Activated naive CD8-positive, alpha-beta T cell treated with anti-CD3 and anti-CD28 coated beads for 36 hours (primary cell): Measurements from ENCODE around the gene HOOK2. TPM values are rescaled to one million over a fixed set of nuclear protein-coding genes. Genes with fewer than 3 reads are reported as not detected.

Experiments
- DNase-seq: peaks from one replicate; pipeline ENCODE4 v3.0.0; 2021
- H3K27ac Mint-ChIP-seq: one replicate; pipeline ENCODE4 v1.8.0; 2022; ENCODE audit warnings: mild to moderate bottlenecking, moderate library complexity, mixed read lengths
- H3K27me3 Mint-ChIP-seq: one replicate; pipeline ENCODE4 v1.8.0; 2022; ENCODE audit warnings: mild to moderate bottlenecking, mixed read lengths
- H3K36me3 Mint-ChIP-seq: one replicate; pipeline ENCODE4 v1.8.0; 2021; ENCODE audit warnings: mild to moderate bottlenecking, mixed read lengths
- H3K4me1 Mint-ChIP-seq: one replicate; pipeline ENCODE4 v1.8.0; 2021; ENCODE audit warnings: mixed read lengths
- H3K4me3 Mint-ChIP-seq: one replicate; pipeline ENCODE4 v1.8.0; 2022; ENCODE audit warnings: mild to moderate bottlenecking, moderate library complexity, mixed read lengths
- H3K9me3 Mint-ChIP-seq: one replicate; pipeline ENCODE4 v1.8.0; 2022; ENCODE audit warnings: mixed read lengths
- total RNA-seq, 2 experiments: library from RNA; stranded (reverse); gene quantifications; one replicate each; pipeline ENCODE4 v1.2.3, GENCODE V29; 2021

The HOOK2 gene
- total RNA-seq, 2 experiments from 2014 or later: 13.0 to 13.8 TPM

DNA sequence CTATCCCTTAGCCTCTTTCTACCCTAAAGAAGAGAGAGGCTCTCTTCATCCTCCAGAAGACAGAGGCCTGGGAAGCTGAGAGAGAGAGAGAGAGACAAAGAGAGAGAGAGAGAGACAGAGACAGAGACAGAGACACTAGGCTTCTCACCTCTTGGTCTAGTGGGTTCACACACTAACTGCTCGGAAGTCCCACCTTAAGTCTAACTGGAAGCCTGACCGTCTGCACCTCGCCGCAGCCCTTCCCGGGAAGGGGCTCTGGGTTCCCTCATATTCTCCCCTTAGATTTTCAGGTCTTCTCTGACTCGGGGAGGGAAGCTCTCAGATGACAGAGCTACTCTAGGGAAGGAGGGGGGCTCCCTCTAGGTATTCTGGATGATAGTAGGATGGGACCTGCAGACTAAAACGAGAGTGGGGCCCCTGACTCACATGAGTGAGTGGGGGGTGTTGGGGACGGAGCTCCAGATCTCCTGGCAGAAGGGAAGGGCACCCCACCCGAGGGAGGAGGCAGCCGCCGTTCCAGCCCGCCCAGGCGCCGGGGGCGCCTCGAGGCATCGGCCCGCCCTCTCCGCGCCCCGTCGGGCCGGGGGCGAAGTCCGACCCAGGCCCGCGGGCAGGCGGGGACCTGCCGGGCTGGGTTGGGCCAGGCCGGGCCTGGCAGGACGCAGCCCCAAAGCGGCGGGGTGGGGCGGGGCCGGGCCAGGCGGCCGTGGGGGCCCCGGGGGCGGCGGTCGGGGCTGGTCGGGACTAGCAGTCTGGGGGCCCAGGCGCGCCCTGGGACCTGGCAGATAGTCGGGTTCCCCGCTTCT, 13.9 kb upstream of the HOOK2 start:
- no peaks in the 10 kb centered on the region for H3K27me3 Mint-ChIP-seq
- H3K36me3 Mint-ChIP-seq: peaks cover 16% of the 10 kb centered on the region
- DNase-seq: no peak
- H3K4me3 Mint-ChIP-seq: peak overlapping the region; percentile 85
- peak overlapping the region; percentile 93 for H3K27ac Mint-ChIP-seq
- no peaks in the 10 kb centered on the region for H3K9me3 Mint-ChIP-seq
- H3K4me1 Mint-ChIP-seq: peaks cover 29% of the 10 kb centered on the region

DNA sequence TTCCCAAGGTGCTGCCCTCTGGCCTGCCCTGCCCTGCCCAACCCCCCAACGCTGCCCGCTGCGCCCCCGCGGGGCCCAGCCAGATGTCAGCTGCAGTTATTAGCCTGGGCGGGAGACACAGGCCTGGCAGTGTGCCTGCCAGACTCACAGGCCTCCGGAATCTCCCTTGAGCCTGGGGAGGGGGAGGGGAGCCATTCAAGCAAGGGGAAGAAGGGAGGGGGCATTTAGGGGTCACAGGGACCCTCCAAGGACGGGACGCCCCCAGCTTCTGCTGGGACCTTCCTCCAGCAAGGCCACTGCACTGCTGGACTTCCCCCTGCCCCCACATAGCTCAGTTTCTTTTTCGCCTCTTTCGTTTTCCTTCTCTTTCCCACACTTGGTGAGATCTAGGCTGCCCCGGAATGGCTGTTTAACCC, 13.3 kb upstream of the HOOK2 start:
- H3K27ac Mint-ChIP-seq: peak overlapping the region; percentile 93
- peaks cover 25% of the 10 kb centered on the region for H3K4me1 Mint-ChIP-seq
- peak; percentile 52 for DNase-seq
- no peaks in the 10 kb centered on the region for H3K27me3 Mint-ChIP-seq
- peaks cover 13% of the 10 kb centered on the region for H3K36me3 Mint-ChIP-seq
- H3K9me3 Mint-ChIP-seq: no peaks in the 10 kb centered on the region
- H3K4me3 Mint-ChIP-seq: peak overlapping the region; percentile 85

- no peak for DNase-seq
- Mint-ChIP-seq H3K27ac (peak overlapping the region; percentile 93), H3K4me3 (peak overlapping the region; percentile 41), H3K9me3 (no peaks in the 10 kb centered on the region), H3K27me3 (no peaks in the 10 kb centered on the region), H3K36me3 (peaks cover 10% of the 10 kb centered on the region), H3K4me1 (peaks cover 29% of the 10 kb centered on the region)
Observed at GRCh38 chr19:12788042-12788681, 12.8 kb upstream of the HOOK2 start.

- peaks cover 5% of the 10 kb centered on the region for H3K36me3 Mint-ChIP-seq
- H3K9me3 Mint-ChIP-seq: no peaks in the 10 kb centered on the region
- no peak for DNase-seq
- no peak overlapping the region for H3K4me3 Mint-ChIP-seq
- H3K27ac Mint-ChIP-seq: no peak overlapping the region
- H3K4me1 Mint-ChIP-seq: peaks cover 29% of the 10 kb centered on the region
- no peaks in the 10 kb centered on the region for H3K27me3 Mint-ChIP-seq
Observed at GRCh38 chr19:12787458-12787857, 12.1 kb upstream of the HOOK2 start.

- peaks cover 32% of the 10 kb centered on the region for H3K4me1 Mint-ChIP-seq
- H3K27ac Mint-ChIP-seq: peak overlapping the region; percentile 65
- H3K9me3 Mint-ChIP-seq: no peaks in the 10 kb centered on the region
- no peak overlapping the region for H3K4me3 Mint-ChIP-seq
- no peaks in the 10 kb centered on the region for H3K27me3 Mint-ChIP-seq
- DNase-seq: no peak
- peaks cover 3% of the 10 kb centered on the region for H3K36me3 Mint-ChIP-seq
Observed at GRCh38 chr19:12786952-12787351, 11.6 kb upstream of the HOOK2 start.

GRCh38 chr19:12786141-12786870, 11.0 kb upstream of the HOOK2 start:
- no peaks in the 10 kb centered on the region for H3K27me3 Mint-ChIP-seq
- no peak overlapping the region for H3K4me3 Mint-ChIP-seq
- H3K4me1 Mint-ChIP-seq: peaks cover 37% of the 10 kb centered on the region
- DNase-seq: no peak
- peak overlapping the region; percentile 65 for H3K27ac Mint-ChIP-seq
- H3K36me3 Mint-ChIP-seq: no peaks in the 10 kb centered on the region
- H3K9me3 Mint-ChIP-seq: no peaks in the 10 kb centered on the region

DNA sequence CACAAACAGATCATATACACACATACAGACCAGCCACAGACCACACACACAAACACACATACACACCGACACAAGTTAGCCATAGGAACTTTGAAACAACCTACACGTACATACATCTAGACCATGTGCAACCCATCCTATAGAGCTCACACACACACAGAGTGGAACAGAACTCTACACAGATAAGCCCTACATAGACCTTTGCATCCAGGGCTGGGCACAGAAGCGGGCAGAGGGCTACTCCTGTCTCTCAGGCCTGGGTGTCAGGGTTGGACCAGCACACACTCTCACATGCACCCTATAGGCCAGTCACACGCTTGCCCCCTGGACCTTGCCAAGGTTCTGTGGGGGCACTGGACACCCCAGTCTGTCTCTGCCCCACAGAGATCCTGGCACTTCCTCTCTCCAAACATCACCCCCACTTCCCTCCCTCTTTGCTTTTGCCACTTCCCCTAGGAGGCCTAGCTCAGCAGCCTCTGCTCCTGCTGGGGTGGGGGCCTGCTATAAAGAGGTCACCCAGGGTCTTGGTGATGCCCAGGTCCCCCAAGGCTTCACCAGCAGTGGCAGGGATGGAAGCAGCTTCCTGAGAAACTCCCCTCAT, 10.2 kb upstream of the HOOK2 start:
- Mint-ChIP-seq H3K4me3 (no peak overlapping the region), H3K27me3 (no peaks in the 10 kb centered on the region), H3K36me3 (no peaks in the 10 kb centered on the region), H3K4me1 (peaks cover 30% of the 10 kb centered on the region), H3K9me3 (no peaks in the 10 kb centered on the region), H3K27ac (no peak overlapping the region)
- DNase-seq: no peak

DNA sequence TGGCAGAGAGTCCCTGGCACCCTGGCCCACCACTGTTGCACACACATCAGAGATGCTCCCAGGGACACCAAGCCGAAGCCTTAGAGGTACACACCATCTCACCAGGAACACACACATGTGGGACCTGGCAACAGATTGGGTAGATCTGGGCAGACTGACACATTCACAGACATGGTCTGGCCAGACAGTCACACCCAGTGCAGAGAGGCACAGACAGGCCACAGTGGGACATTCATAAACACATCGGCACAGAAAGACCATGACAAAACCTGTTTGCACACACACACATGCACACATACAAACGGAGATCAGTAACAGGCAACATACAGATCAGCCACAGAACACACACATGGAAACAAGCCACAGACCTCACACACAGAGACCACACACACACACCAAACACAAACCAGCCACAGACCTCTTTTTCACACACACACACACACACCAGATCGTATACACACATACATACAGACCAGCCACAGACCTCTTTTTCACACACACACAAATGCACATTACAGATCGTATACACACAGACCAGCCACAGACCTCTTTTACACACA, 9.6 kb upstream of the HOOK2 start:
- DNase-seq: no peak
- no peak overlapping the region for H3K4me3 Mint-ChIP-seq
- peaks cover 27% of the 10 kb centered on the region for H3K4me1 Mint-ChIP-seq
- no peak overlapping the region for H3K27ac Mint-ChIP-seq
- H3K27me3 Mint-ChIP-seq: no peaks in the 10 kb centered on the region
- no peaks in the 10 kb centered on the region for H3K36me3 Mint-ChIP-seq
- no peaks in the 10 kb centered on the region for H3K9me3 Mint-ChIP-seq

GRCh38 chr19:12784394-12784870, 9.1 kb upstream of the HOOK2 start:
- H3K4me1 Mint-ChIP-seq: peaks cover 28% of the 10 kb centered on the region
- H3K27ac Mint-ChIP-seq: no peak overlapping the region
- H3K9me3 Mint-ChIP-seq: no peaks in the 10 kb centered on the region
- H3K27me3 Mint-ChIP-seq: no peaks in the 10 kb centered on the region
- no peaks in the 10 kb centered on the region for H3K36me3 Mint-ChIP-seq
- no peak for DNase-seq
- H3K4me3 Mint-ChIP-seq: no peak overlapping the region

DNA sequence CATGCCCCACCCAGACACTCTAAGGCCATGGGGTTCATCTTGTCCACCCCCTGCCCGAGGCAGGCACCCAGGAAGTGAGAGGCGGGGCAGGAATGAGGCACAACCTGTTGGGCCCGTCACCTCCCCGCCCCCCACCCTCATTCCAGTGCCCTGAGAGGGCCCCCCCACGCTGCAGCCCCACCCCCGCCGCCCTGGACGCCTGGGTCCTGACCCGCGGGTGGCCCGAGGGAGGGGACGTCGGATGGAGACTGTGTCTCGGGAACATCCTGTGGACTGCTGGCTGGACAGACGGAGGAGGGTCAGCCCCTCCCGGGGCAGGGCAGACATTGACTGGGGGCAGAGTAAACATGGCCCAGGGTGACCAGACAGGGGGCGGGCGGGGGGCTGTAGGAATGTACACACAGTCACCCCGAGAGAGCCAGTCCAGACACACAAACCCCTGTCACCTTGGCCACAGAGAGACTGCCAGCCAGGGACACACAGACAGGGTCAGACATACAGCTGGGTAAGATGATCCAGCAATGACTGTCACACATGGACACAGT, 8.6 kb upstream of the HOOK2 start:
- Mint-ChIP-seq H3K9me3 (no peaks in the 10 kb centered on the region), H3K4me3 (peak overlapping the region; percentile 70), H3K27ac (peak overlapping the region; percentile 87), H3K36me3 (no peaks in the 10 kb centered on the region), H3K4me1 (peaks cover 27% of the 10 kb centered on the region), H3K27me3 (no peaks in the 10 kb centered on the region)
- no peak for DNase-seq

DNA sequence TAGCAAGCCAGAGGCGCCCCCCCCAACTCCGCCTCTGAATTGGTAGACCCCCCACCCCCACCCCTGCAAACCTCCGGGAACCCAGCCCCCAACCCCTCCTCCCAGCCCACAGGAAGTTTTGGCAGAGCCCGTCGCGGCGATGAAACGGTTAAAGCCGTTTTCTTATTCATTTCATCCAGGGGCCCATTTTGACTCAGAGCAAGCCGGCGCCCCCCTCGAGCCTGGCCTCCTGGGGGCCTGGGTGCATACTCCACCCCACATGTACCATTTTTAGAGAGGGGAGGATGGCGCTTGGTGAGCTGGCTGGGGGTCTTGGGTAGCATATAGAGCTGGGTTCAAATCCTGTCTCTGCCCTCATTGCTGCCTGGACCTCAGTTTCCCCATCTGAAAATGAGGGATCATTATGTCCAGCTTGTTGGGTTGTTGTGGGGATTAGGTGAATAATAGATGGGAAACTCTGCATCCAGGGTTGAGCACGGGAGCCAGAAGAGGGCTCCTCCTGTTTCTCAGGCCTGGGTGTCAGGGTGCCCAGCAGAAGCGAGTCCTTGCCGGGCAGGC, 8.0 kb upstream of the HOOK2 start:
- DNase-seq: no peak
- H3K27me3 Mint-ChIP-seq: no peaks in the 10 kb centered on the region
- H3K27ac Mint-ChIP-seq: peak overlapping the region; percentile 87
- no peaks in the 10 kb centered on the region for H3K9me3 Mint-ChIP-seq
- no peaks in the 10 kb centered on the region for H3K36me3 Mint-ChIP-seq
- H3K4me1 Mint-ChIP-seq: peaks cover 27% of the 10 kb centered on the region
- peak overlapping the region; percentile 70 for H3K4me3 Mint-ChIP-seq

- Mint-ChIP-seq H3K4me3 (peak overlapping the region; percentile 80), H3K9me3 (no peaks in the 10 kb centered on the region), H3K36me3 (no peaks in the 10 kb centered on the region), H3K27me3 (no peaks in the 10 kb centered on the region), H3K27ac (peak overlapping the region; percentile 96), H3K4me1 (peaks cover 24% of the 10 kb centered on the region)
- DNase-seq: peak; percentile 91
Observed at GRCh38 chr19:12782424-12783290, 7.3 kb upstream of the HOOK2 start.

DNA sequence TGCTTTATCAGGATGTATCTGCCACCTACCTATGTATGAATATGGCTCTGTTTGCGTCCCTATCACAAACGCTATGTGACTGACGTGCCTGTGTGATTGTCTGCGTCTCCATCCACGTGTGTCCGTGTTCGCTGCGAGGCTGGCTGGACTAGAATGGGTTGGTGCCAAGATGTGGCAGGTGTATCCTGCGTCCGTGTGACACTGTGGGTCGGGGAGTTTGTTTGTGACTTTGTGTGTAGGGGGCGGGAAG, 6.7 kb upstream of the HOOK2 start:
- Mint-ChIP-seq H3K4me1 (peaks cover 27% of the 10 kb centered on the region), H3K36me3 (no peaks in the 10 kb centered on the region), H3K27ac (peak overlapping the region; percentile 96), H3K4me3 (peak overlapping the region; percentile 80), H3K27me3 (no peaks in the 10 kb centered on the region), H3K9me3 (no peaks in the 10 kb centered on the region)
- no peak for DNase-seq
